HL-60/S4 treated with phorbol 12-myristate 13-acetate at 8.2 ng/mL for 4 days and 3 days (cell line): ENCODE measurements around the gene PDZD2.

ENCODE experiments used
- in situ Hi-C: fragments of 300-500 bp; cut with MboI; formaldehyde crosslinking; loops from 2 replicates; pipeline ENCODE4 v1.15.0; 2022; ENCODE audit warnings: low sequenced_read_pairs

Gene PDZD2

DNA sequence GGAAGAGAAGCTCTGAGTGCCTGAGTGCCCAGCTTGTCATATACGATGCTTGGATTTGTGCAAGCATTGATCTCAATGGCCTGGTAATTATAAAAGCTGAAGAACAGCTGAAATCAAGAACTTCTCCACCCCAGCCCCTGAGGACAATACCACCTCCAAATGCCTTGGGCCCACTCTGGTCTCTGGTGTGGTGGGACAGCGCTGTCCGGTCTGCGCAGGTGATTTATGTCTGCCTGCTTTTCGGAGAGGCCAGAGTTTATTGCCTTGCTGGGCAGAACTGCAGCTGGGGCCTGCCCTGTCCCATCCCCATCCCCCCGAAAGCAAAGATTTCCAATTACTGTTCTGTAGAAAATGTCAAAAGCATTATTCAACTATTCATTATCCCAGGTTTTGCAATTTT lies 1.1 kb upstream of the PDZD2 start:
- in situ Hi-C loops = no loop called here

- in situ Hi-C loops = no loop called here
These were observed 586 bp upstream of the PDZD2 start for GRCh38 chr5:31638345-31638744.

DNA sequence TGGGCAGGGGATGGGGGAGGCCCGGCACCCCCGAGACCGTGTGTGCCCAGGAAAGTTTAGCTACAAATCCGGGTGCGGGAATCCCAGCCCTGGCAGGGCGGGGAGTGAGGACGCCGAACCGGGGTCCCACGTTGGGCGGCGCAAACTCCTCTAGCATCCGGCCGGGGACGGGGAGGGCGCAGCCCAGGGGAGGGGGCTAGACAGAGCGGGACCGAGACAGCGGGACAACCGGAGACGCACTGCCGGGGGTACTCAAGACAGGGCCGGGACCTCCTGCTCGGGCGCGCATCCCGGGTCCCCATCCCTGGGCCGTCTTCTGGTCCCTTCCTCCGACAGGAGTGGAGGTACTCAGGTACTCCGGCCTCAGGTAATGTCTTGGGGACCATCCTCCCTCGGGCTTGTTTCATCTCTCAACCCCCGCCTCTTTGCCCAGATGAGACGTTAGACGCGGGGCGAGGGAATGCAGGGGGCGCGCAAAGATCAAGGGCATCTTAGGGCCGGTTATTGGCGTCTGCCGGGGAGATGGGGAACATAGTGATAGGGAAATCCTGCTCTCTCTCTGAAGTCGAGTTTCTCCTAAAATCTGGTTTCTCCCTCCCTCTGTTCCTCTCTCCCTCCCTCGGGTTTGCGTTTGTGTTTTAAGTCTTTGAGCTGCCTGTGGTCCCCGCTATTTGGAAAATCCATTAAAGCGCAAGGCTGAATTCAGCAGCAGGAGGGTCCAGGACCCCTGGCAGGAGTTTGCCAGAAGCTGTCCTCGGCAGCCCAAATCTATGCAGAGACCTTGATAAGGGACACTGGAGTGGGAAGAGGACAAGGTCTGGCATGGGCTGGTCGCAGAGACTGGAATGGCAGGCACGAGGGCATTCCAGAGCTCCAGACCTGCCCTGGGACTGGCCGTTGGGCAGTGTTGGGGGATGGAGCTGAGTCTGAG lies 815 bp downstream of the PDZD2 start:
- in situ Hi-C loops = no loop called here

DNA sequence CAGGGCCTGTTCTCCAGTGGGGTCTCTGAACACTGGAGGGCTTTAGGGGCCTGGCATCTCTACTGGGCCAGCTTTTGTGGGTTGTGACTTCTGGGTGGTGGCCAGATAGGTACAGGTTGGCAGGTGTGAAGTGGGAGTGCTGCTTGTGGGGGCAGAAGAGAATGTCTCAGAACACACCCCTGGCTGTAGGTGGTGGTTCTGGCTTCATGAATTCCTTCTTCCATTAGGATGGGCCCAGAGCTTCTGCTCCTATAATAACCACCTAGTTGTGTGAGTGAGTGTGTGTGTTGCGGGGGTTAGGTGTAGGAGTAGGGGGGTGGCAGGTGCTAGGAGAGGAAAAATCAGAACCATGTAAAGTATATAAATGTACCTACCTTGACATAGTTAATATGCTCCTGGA lies 1.6 kb downstream of the PDZD2 start:
- in situ Hi-C loops = no loop called here

GRCh38 chr5:31641059-31641458 lies 2.1 kb downstream of the PDZD2 start:
- in situ Hi-C loops = no loop called here

GRCh38 chr5:31641575-31641974 lies 2.6 kb downstream of the PDZD2 start:
- in situ Hi-C loops = no loop called here

DNA sequence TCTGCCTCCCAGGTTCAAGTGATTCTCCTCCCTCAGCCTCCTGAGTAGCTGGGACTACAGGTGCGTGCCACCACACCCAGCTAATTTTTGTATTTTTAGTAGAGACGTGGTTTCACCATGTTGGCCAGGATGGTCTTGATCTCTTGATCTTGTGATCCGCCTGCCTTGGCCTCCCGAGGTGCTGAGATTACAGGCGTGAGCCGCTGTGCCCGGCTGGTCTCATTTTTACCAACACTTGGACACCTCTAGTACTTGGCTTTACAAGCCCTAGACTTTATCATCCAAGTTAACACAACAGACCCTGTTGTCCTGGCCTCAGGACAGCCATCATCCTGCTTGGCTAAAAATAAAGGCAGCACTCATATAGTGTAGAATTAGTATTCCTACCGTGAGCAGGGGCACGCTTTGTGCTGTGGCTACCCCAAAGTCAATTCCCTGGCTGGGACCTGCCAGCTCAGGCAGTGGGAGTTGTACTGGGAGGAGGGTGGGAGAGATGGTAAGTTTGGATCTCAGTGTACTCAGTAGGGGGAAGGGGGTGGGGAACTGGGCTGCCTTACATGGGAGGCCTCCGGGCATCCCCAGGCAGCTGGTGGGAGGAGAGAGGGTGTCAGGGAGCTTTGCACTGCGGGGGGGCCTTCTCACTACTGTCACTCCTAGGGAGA lies 6.6 kb downstream of the PDZD2 start:
- in situ Hi-C loops = no loop called here

- in situ Hi-C loops = no loop called here
These were observed 9.4 kb downstream of the PDZD2 start for GRCh38 chr5:31648326-31648725.

- in situ Hi-C loops = no loop called here
These were observed 12.3 kb downstream of the PDZD2 start for GRCh38 chr5:31651241-31651640.

- in situ Hi-C loops = no loop called here
These were observed 16.6 kb downstream of the PDZD2 start for GRCh38 chr5:31655491-31655890.

- in situ Hi-C loops = no loop called here
These were observed 17.9 kb downstream of the PDZD2 start for GRCh38 chr5:31656806-31657205.

DNA sequence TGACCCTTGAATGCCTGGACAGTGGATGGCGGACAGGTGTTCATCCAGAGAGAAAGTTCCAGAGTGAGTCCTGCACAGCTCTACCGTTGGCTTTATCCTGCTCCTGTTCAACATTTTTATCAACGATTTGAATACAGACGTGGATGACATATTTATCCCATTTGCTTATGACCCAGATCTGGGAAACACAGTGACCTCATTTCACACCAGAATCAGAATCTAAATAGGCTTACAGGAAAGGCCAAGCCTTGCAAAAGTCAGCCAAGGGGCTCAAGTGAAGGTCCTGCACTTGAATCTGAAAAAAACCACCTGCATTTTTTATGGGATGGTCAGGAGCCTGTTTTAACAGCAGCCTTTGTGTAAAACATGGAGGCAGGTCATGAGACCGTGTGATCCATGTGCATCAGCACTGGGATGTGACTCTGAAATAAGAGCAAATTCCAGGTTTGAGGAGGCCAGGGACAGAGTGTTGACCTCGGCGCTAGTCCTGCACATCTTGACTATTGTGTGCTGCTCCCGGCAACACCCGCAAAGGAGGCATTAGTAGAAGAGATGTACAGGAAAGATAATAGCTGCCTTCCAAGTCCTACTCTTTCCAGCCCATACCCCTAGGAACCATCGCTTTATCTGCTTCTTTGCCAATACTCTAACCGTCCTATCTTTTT lies 18.5 kb downstream of the PDZD2 start:
- in situ Hi-C loops = no loop called here

- in situ Hi-C loops = no loop called here
These were observed 22.3 kb downstream of the PDZD2 start for GRCh38 chr5:31661257-31661656.

DNA sequence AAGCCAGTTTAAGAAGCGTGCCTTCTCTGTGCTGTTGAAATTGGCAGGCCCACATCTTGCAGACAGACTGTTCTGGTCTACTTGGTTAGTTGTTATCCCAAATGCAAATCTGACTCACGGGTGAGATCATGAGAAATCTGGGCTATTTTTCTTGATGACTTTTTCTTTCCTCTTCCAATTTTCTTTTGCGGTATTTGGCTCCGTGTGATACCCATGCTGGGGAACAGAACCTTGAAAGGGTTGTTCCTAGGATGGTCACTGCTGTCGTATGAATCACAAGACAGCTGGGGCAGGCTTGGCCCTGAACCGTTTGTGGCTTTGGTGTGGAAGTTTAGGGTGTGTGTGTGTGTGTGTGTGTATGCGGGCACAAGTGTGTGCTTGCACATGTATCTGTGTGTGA lies 24.6 kb downstream of the PDZD2 start:
- in situ Hi-C loops = no loop called here

GRCh38 chr5:31664566-31664965 lies 25.6 kb downstream of the PDZD2 start:
- in situ Hi-C loops = no loop called here

DNA sequence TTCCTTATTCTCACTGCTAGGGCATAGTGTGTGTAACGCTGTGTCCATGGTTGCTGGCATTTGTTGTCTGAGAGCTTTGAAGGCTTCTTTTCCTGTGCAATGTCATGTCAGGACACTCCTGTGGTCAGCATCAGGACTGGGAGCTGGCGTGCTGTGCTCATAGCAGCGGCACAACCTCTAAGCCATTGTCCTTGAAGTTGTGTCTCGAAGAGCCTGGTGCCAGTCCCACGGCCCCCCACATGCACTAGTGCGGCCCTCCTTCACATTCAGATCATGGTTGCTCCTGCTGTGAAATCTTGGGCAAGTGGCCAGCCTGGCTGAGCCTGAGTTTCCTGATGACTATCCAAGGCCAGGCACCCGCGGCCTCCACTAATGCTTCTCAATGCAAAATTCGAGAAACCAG lies 32.4 kb downstream of the PDZD2 start:
- in situ Hi-C loops = no loop called here

DNA sequence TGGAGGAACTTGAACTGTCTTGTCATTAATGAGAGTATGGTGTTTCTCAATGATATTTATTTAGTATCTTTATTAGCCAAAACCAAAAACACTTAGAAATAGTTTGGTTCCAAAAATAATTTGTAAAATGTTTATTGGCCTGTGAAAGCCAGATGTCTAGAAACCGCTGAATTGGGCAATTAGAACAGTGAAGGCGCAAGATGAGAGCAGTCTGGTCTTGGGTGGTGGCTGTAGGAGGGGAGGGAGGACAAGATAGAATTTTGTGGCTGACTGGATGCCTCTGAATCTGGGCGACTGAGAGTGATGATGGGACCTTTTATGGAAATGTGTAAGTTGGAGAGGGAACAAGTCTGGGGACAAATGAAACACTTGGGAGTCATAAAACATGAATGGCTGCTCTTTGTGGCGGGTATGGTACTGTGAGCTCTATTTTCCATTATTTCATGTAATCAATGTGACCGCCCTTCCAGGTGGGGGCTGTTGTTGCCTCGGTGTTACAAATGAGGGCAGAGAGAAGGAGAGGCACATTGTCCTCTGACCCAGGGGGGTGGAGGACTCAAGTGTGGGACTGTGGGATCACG lies 35.5 kb downstream of the PDZD2 start:
- in situ Hi-C loops = no loop called here

- in situ Hi-C loops = no loop called here
These were observed 36.5 kb downstream of the PDZD2 start for GRCh38 chr5:31675472-31675871.

DNA sequence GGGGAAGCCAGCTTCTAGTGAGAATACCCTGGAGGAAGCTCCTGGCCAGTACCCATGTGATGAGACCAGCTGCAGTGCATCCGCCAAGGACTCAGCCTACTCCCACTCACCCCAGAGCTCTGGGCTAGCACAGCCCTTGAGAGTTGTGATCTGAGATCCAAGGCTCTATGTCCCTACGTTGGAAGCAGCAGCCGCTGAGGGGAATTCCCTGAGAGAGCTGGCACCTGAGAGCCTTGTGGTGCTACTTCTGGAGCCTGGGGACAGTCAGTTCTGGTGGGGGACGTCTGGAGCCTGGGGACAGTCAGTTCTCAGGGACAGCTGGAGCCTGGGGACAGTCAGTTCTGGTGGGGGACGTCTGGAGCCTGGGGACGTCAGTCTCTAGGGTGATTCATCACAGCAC lies 39.2 kb downstream of the PDZD2 start:
- in situ Hi-C loops = no loop called here

DNA sequence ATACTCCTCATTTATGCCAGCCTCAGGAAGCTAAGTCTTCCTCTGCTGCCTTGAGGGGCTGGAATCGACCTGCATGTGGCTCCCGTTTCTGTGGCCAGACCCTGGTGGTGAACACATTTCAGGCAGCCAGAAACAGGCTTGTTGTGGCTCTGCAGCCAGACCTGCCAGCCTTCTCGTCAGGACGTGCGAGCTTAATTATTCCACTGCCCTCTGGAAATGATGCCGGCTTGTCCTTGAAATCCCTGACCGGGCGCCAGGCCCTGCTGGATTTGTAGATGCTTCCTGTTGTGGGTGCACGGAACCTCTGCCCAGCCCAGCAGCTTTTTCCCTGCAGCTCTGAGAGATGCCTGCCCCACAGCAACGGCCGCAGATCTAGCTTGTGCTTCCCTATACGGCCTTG lies 41.6 kb downstream of the PDZD2 start:
- in situ Hi-C loops = no loop called here

GRCh38 chr5:31682025-31682424 lies 43.1 kb downstream of the PDZD2 start:
- in situ Hi-C loops = no loop called here
